K562 (cell line): ENCODE measurements around the gene ZBTB2. TPM values are rescaled to one million over a fixed set of nuclear protein-coding genes. Genes with fewer than 3 reads are reported as not detected.

Experiments used
- BCOR ChIP-seq: fragments of 450-650 bp; IDR thresholded peaks from 2 replicates; pipeline ENCODE4 v1.6.1; 2016
- BMI1 ChIP-seq: fragments of 150-350 bp; IDR thresholded peaks from 2 replicates; pipeline ENCODE4 v1.6.1; 2014; ENCODE audit warnings: low read length
- CAMTA2 ChIP-seq: fragments of 250-450 bp; sonication (Bioruptor Pico); conservative IDR thresholded peaks from 2 replicates; pipeline ENCODE4 v1.5.1; 2022
- CREBBP ChIP-seq: IDR thresholded peaks from one replicate; pipeline ENCODE4 v1.6.1; 2012; ENCODE audit warnings: low read depth, mild to moderate bottlenecking, control low read depth, inconsistent platforms, low read length
- EZH2 ChIP-seq: IDR thresholded peaks from 2 replicates; pipeline ENCODE4 v1.6.1; 2012; ENCODE audit warnings: low read depth, mild to moderate bottlenecking, inconsistent platforms, low read length, borderline replicate concordance
- FOS ChIP-seq: IDR thresholded peaks from 3 replicates; pipeline ENCODE4 v1.6.1; 2011; ENCODE audit not compliant: insufficient read length; ENCODE audit errors: extremely low read depth
- HMG20A ChIP-seq: fragments of 450-650 bp; formaldehyde crosslinking; conservative IDR thresholded peaks from 2 replicates; pipeline ENCODE4 v1.4.0; 2020; ENCODE audit warnings: mild to moderate bottlenecking, mixed read lengths
- MCM3 ChIP-seq: fragments of 450-650 bp; IDR thresholded peaks from 2 replicates; pipeline ENCODE4 v1.6.1; 2016
- NELFE ChIP-seq: IDR thresholded peaks from 2 replicates; pipeline ENCODE4 v1.6.1; 2011; ENCODE audit warnings: mild to moderate bottlenecking; ENCODE audit not compliant: insufficient read depth, insufficient read length
- NFYB ChIP-seq: IDR thresholded peaks from 2 replicates; pipeline ENCODE4 v1.6.1; 2011; ENCODE audit warnings: mild to moderate bottlenecking, moderate library complexity; ENCODE audit not compliant: insufficient read length; ENCODE audit errors: extremely low read depth
- RFX5 ChIP-seq: IDR thresholded peaks from 2 replicates; pipeline ENCODE4 v1.6.1; 2011; ENCODE audit warnings: low read depth, mild to moderate bottlenecking, improper control_type of control experiment, low read length
- SMARCB1 ChIP-seq: IDR thresholded peaks from 2 replicates; pipeline ENCODE4 v1.6.1; 2011; ENCODE audit warnings: improper control_type of control experiment, low read depth; ENCODE audit not compliant: insufficient read length
- STAT5A ChIP-seq: IDR thresholded peaks from 2 replicates; pipeline ENCODE4 v1.6.1; 2012; ENCODE audit warnings: low read length, inconsistent platforms, borderline replicate concordance
- TCF7 ChIP-seq: sonication (generic); IDR thresholded peaks from 2 replicates; pipeline ENCODE4 v1.6.1; 2016; ENCODE audit warnings: antibody characterized with exemption, borderline replicate concordance
- ZNF124 ChIP-seq: sonication (generic); formaldehyde crosslinking; IDR thresholded peaks from 2 replicates; pipeline ENCODE4 v1.8.1; 2022; ENCODE audit warnings: missing genetic modification reagents
- ZNF212 ChIP-seq: fragments of 450-650 bp; formaldehyde crosslinking; IDR thresholded peaks from 2 replicates; pipeline ENCODE4 v1.4.0; 2020; ENCODE audit warnings: mild to moderate bottlenecking
- polyA plus RNA-seq, 8 experiments: library from polyadenylated mRNA; depleted of rRNA in 4 of 8; stranded (reverse) in 5 of 8; unstranded in 3 of 8; fragments of >200 nt; fragmentation: Nextera tagmentation in 2 of 8; fragmentation: Illumina TruSeq in 1 of 8; extraction: Ambion mirVana in 2 of 8; extraction: Trizol in 1 of 8; gene quantifications; 2 replicates each; pipeline versions ENCODE4 v1.2.1 to v1.2.3, GENCODE V29; 2011 to 2014; ENCODE audit warnings: inconsistent platforms in 1 of 8, missing spikeins in 1 of 8
- total RNA-seq, 7 experiments: library from RNA; depleted of rRNA in 6 of 7; stranded (reverse); fragments of >200 nt in 6 of 7; fragmentation: Illumina TruSeq in 2 of 7; extraction: Trizol in 2 of 7; gene quantifications; 2 replicates each; pipeline versions ENCODE4 v1.2.1 to v1.2.3, GENCODE V29; 2011 to 2021; ENCODE audit warnings: low replicate concordance in 1 of 7
- TF ChIP-seq, protein P1 (sequence below): fragments of 450-650 bp; formaldehyde crosslinking; IDR thresholded peaks from 2 replicates; pipeline ENCODE4 v1.4.0; 2020; ENCODE audit warnings: mild to moderate bottlenecking, mixed read lengths
- TF ChIP-seq, protein P2 (sequence below): fragments of 250-450 bp; sonication (Bioruptor Pico); IDR thresholded peaks from 2 replicates; pipeline ENCODE4 v1.5.0; 2020; ENCODE audit warnings: mild to moderate bottlenecking, borderline replicate concordance
- TF ChIP-seq, protein P3 (sequence below), 2 experiments: IDR thresholded peaks; 2 replicates each; pipeline ENCODE4 v1.6.1; 2011; ENCODE audit warnings: borderline replicate concordance in 1 of 2, control low read depth in 1 of 2, low read depth in 1 of 2, low read length in 1 of 2, mild to moderate bottlenecking in 1 of 2, mixed read lengths in 1 of 2, moderate library complexity in 1 of 2; ENCODE audit not compliant: insufficient read depth in 1 of 2, insufficient read length in 1 of 2, poor library complexity in 1 of 2, severe bottlenecking in 1 of 2; ENCODE audit errors: extremely low read depth in 1 of 2
- TF ChIP-seq, protein P4 (sequence below): sonication (generic); formaldehyde crosslinking; IDR thresholded peaks from 2 replicates; pipeline ENCODE4 v1.5.0; 2020; ENCODE audit warnings: missing genetic modification reagents
- TF ChIP-seq, protein P5 (sequence below): fragments of 450-650 bp; formaldehyde crosslinking; IDR thresholded peaks from 2 replicates; pipeline ENCODE4 v1.4.0; 2022; ENCODE audit warnings: missing genetic modification characterization

Gene ZBTB2
- total and polyA plus RNA-seq, 9 of the 15 experiments (the other 6 are each of a cell fraction or from before 2014, with no cell fraction given) = 5.1 to 26.2 (median 16.4) TPM

DNA sequence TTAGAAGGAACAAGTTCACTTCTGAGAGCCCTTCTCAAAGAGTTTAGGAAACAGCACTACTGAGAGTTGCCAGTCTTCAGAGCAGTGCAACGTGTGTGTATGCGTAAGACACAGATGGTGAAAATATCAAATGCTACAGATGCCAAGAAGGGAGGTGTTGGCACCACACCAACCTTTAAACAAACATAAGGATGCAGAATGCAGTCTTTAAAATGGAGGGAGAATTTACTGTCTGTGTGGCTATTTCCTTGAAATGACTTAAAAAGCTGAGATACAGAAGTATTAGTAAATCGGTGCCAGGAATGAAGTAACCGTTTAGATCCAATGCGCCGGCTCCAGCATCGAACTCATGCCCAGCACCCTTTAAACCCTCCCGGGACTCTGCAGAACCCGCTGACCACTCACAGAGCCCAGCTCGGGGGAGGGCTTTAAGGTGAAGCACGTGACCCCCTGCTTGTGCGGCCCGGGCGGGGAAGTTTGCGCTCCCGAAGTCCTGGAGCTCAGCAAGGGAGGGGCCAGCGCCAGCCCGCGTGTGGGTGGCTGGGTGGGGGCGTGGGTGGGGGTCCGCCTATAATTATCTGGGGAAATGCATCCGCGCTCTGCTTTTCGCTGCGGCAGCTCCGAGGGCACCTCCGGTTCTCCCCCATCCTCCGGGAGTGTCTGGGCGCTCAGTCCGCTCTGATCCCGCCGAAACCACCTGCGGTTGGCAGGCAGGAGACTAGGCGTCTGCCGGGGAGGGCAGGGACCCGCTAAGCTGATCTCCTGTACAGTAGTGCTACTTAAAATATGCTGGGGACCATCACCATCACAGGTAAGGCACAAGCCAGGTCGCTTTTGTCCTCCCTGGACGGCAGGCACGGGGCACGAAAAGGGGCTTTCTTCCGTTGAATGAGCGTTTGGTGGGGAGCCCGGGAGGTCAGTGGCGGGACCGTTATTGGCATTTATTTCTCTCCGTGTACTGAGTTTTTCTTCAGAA lies 66.0 kb downstream of the ZBTB2 start (continued):
- TF ChIP-seq HMG20A (CRISPR knock-in tag) = no peak
- no peak for TF ChIP-seq NELFE
- no peak for TF ChIP-seq CREBBP
- TF ChIP-seq TCF7 = no peak
- peak; percentile 31; the same call in 1 of the 2 replicates for TF ChIP-seq BMI1
- no peak for TF ChIP-seq STAT5A
- no peak for TF ChIP-seq BCOR
- no peak for TF ChIP-seq MCM3
- TF ChIP-seq, protein P1, sequence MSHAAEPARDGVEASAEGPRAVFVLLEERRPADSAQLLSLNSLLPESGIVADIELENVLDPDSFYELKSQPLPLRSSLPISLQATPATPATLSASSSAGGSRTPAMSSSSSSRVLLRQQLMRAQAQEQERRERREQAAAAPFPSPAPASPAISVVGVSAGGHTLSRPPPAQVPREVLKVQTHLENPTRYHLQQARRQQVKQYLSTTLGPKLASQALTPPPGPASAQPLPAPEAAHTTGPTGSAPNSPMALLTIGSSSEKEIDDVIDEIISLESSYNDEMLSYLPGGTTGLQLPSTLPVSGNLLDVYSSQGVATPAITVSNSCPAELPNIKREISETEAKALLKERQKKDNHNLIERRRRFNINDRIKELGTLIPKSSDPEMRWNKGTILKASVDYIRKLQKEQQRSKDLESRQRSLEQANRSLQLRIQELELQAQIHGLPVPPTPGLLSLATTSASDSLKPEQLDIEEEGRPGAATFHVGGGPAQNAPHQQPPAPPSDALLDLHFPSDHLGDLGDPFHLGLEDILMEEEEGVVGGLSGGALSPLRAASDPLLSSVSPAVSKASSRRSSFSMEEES (CRISPR knock-in tag) = peak; percentile 56; the same call in 1 of the 2 replicates
- 0 out of 2 replicates have a peak, but pooled peaks have one; percentile 73 for TF ChIP-seq EZH2
- TF ChIP-seq ZNF124 (CRISPR knock-in tag) = no peak
- TF ChIP-seq ZNF212 = no peak
- TF ChIP-seq, protein P2, sequence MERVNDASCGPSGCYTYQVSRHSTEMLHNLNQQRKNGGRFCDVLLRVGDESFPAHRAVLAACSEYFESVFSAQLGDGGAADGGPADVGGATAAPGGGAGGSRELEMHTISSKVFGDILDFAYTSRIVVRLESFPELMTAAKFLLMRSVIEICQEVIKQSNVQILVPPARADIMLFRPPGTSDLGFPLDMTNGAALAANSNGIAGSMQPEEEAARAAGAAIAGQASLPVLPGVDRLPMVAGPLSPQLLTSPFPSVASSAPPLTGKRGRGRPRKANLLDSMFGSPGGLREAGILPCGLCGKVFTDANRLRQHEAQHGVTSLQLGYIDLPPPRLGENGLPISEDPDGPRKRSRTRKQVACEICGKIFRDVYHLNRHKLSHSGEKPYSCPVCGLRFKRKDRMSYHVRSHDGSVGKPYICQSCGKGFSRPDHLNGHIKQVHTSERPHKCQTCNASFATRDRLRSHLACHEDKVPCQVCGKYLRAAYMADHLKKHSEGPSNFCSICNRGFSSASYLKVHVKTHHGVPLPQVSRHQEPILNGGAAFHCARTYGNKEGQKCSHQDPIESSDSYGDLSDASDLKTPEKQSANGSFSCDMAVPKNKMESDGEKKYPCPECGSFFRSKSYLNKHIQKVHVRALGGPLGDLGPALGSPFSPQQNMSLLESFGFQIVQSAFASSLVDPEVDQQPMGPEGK (CRISPR knock-in tag) = no peak
- TF ChIP-seq SMARCB1 = no peak
- TF ChIP-seq RFX5 = no peak
- no peak for TF ChIP-seq NFYB
- TF ChIP-seq, protein P3, sequence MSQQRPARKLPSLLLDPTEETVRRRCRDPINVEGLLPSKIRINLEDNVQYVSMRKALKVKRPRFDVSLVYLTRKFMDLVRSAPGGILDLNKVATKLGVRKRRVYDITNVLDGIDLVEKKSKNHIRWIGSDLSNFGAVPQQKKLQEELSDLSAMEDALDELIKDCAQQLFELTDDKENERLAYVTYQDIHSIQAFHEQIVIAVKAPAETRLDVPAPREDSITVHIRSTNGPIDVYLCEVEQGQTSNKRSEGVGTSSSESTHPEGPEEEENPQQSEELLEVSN (IDR thresholded peaks at IDR 0.05; ENCODE audit: borderline replicate concordance in 1 of 2, extremely low read depth in 1 of 2, insufficient read depth in 1 of 2, insufficient read length in 1 of 2, low read depth in 1 of 2, low read length in 1 of 2, poor library complexity in 1 of 2, severe bottlenecking in 1 of 2) = peak in 1 of 2 experiments; percentile 46
- TF ChIP-seq, protein P4, sequence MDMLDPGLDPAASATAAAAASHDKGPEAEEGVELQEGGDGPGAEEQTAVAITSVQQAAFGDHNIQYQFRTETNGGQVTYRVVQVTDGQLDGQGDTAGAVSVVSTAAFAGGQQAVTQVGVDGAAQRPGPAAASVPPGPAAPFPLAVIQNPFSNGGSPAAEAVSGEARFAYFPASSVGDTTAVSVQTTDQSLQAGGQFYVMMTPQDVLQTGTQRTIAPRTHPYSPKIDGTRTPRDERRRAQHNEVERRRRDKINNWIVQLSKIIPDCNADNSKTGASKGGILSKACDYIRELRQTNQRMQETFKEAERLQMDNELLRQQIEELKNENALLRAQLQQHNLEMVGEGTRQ (CRISPR knock-in tag) = peak; percentile 57; the same call in 1 of the 2 replicates
- TF ChIP-seq CAMTA2 (CRISPR knock-in tag) = no peak
- TF ChIP-seq FOS = no peak
- TF ChIP-seq, protein P5, sequence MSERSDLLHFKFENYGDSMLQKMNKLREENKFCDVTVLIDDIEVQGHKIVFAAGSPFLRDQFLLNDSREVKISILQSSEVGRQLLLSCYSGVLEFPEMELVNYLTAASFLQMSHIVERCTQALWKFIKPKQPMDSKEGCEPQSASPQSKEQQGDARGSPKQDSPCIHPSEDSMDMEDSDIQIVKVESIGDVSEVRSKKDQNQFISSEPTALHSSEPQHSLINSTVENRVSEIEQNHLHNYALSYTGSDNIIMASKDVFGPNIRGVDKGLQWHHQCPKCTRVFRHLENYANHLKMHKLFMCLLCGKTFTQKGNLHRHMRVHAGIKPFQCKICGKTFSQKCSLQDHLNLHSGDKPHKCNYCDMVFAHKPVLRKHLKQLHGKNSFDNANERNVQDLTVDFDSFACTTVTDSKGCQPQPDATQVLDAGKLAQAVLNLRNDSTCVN = no peak
